Activated CD8-positive, alpha-beta memory T cell treated with anti-CD3 and anti-CD28 coated beads, Interleukin-2, amount 50 U/mL, for 4 hours (primary cell): ENCODE data around the gene OR51B6.
"Not testable (repeated sequence)": the region's sequence is repeated elsewhere in the genome, so short reads cannot be mapped to it uniquely, and the experiment has no call there.

Experiments used
- DNase-seq: peaks from one replicate; pipeline ENCODE4 v3.0.0-alpha.2; 2020

OR51B6 gene

GRCh38 chr11:5351208-5351607 is at the start of gene OR51B6:
Gene OR51B6 (plus strand): TSS chr11:5351508. CDS start chr11:5351508, 0 bp downstream.
- no peak for DNase-seq

DNA sequence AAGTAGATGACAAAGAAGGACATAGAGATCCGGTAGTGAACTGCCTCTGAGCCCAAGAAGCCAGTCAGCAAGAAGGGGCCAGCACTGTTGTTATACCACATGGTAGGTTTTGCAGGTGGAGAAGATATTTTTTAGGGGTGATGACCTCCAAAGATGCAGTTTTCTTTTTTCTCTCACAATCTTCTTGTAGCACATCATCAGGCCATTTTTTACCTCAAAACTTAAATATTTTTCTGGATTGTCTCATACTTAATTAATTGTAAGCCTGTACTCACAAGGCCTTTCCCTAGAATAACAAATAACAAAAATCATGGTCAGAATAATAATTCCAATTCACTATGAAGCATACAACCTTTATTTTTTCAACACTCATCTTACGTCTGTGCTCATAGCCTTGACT is 49.5 kb upstream of the OR51B6 start, which contains the start of gene OR51B4:
OR51B4 (minus strand) TSS at position 101 of the 400 bp plus-strand sequence; CDS start at position 101, 0 bp downstream.
- no peak for DNase-seq

DNA sequence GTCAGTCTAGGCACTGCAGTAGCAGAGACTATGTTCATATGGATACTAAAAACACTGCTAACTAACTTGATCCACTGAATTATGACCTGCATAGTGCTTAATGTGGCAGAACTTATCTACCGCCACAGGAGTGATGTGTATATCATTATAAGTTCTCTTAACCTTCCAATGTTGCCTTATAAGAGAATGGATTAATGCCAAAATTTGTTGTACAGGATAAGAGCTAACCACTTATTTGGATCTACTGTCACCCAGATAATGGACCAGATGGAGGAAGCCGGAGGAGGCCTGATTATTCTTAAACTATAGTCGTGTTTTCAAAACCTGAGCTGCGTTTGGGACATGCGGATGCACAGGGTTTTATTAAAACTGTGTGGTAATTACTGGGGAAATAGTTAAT is 47.7 kb upstream of the OR51B6 start:
- DNase-seq: no peak

- no peak for DNase-seq
Observed at GRCh38 chr11:5304046-5304445, 47.3 kb upstream of the OR51B6 start.

- no peak for DNase-seq
Observed at GRCh38 chr11:5307256-5308019, 43.9 kb upstream of the OR51B6 start.

- no peak for DNase-seq
Observed at GRCh38 chr11:5310423-5310822, 40.9 kb upstream of the OR51B6 start.

DNA sequence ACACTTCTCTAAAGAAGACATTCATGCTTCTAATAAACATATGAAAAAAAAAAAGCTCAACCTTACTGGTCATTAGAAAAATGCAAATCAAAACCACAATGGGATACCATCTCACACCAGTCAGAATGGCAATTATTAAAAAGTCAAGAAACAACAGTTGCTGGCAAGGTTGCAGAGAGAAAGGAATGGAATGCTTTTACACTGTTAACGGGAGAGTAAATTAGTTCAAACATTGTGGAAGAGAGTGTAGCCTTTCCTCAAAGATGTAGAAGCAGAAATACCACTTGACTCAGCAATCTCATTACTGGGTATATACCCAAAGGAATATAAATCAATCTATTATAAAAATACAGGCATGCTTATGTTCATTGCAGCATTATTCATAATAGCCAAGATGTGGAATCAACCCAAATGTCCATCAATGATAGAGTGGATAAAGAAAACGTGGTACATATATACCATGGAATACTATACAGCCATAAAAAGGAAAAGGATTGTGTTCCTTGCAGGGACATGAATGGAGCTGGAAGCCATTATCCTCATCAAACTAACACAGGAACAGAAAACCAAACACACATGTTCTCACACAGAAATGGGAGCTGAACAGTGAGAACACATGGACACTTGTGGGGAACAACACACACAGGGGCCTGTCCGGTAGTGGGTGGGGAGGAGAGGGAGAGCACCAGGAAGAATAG is 37.8 kb upstream of the OR51B6 start:
- DNase-seq: not testable (repeated sequence)

- no peak for DNase-seq
Observed at GRCh38 chr11:5317292-5317691, 34.0 kb upstream of the OR51B6 start.

DNA sequence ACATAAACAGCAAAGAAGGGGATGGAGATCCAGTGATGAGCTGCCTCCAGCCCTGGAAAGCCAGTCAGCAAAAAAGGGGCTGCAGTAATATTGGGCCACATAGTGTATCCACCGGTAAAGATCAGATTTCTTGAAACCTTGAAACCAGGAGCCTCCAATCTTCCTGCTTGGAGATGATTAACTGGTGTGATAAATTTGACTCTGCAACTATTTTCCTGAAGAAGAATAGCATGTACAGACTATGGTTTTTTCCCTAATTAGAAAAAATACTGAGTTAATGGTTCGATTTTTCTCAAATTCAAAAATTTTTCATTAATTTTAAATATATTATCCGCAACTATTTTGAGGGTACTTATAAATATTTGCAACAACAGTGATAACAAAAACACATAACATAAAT is 27.1 kb upstream of the OR51B6 start, which contains the start of gene OR51B2:
OR51B2 (minus strand) TSS at position 101 of the 400 bp plus-strand sequence; CDS start at position 101, 0 bp downstream.
- no peak for DNase-seq

GRCh38 chr11:5335170-5335569 is 16.1 kb upstream of the OR51B6 start:
- DNase-seq: no peak

DNA sequence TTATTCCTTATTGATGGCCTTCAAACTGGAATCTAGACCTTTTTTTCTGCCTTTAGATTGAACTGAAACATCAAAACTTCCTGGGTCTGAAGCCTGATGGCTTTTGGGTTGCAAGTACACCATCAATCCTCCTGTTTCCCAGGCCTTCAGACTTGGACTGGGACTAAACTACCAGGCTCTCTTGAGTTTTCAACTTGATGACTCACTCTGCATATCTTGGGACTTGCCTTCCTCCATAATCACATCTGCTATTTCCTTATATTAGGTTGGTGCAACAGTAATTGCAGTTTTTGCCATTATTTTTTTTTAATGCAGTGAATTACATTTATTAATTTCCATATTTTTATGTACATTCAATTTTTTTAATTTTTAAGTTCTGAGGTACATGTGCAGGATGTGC is 15.0 kb upstream of the OR51B6 start:
- DNase-seq: no peak

DNA sequence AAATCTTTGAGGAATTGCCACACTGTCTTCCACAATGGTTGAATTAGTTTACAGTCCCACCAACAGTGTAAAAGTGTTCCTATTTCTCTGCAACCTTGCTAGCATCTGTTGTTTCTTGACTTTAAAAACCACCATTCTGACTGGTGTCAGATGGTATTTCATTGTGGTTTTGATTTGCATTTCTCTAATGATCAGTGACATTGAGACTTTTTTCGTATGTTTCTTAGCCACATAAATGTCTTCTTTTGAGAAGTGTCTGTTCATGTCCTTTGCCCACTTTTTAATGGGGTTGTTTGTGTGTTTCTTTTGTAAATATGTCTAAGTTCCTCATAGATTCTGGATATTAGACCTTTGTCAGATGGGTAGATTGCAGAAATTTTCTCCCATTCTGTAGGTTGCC is 14.1 kb upstream of the OR51B6 start:
- not testable (repeated sequence) for DNase-seq

- no peak for DNase-seq
Observed at GRCh38 chr11:5339771-5340322, 11.5 kb upstream of the OR51B6 start.

DNA sequence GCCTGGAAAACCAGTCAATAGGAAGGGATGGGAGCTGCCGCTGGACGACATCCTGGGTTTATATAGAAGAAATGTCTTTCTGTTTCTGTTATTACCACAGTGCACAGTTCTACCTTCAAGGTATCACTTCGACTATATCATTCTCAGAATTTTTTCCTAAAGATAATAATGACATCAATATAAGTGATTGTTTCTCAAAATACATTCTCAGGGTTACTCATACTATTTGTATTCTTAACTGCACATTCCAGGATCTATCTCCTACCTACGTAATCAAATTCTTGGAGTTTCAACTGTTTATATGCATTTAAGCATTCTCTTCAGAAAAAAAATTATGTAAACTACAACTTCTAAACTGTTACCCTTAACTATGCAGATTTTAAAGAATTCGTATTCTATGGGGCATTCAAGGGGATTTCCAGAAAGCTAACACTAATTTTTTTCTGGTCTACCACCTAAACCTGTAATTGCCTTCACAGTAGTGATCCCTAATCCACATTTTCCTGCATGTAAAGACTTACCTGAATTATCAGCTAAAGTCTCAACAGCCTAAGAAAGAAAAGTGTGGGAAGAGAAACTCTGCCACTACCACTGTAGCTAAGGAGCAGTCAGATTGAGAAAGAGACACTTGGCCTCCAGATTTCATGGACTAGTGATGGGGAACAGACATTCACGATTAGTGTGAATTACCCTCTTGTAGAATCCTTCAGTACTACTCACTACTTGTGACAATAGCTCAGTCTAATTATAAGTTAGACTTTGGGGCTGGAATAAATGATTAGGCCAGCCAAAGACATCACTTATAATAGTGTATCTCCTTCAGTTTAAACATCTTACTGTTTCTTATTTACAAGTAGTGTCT is 7.6 kb upstream of the OR51B6 start, which contains the start of gene OR51B5:
OR51B5 (minus strand) TSS at position 51 of the 862 bp plus-strand sequence; CDS start at position 51, 0 bp downstream.
- no peak for DNase-seq

DNA sequence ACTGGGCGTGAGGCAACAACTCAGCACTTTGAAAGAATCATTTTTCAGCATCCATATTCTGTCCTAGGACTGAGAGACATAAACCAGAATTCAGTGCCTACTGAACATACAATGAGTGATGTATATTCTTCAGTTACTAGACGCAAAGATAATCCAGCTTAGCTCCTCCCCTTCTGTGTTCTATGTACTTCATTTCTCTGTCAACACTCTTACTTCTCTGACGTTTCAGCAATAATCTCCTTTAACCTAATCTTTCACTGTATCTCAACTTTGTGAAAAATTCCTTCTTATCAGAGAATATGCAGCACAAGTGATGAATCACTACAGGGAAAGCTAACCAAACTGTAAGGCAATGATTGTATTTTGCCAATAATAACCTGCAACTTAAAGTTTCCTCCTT is 5.5 kb upstream of the OR51B6 start:
- no peak for DNase-seq

DNA sequence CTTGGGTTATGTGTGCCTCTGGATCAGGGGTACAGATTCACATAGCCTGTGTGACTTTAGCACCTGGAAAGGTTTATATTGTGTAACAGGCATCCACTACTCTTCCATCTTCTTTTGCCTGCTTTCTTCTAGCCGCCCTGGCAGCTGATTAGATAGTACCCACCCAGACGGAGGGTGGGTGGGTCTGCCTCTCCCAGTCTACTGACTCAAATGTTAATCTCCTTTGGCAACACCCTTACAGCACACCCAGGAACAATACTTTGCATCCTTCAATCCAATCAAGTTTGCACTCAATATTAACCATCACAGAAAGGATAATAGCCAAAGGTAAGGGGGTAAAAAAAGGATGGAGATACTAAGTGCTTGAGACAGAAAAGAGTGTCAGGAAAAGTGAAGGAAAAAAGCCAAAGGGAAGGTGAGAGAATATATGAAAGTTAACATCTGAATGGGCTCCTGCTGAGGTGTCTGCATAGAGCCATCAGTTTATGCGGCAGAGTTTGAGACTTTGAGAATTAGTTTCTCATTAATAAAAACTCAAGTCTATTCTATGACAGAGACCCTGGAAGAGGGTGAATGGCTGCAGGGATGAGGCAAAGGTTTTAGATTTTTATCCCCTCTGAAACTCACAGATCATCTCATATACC is 2.6 kb upstream of the OR51B6 start:
- no peak for DNase-seq

GRCh38 chr11:5349550-5349949 is 1.8 kb upstream of the OR51B6 start:
- DNase-seq: no peak

DNA sequence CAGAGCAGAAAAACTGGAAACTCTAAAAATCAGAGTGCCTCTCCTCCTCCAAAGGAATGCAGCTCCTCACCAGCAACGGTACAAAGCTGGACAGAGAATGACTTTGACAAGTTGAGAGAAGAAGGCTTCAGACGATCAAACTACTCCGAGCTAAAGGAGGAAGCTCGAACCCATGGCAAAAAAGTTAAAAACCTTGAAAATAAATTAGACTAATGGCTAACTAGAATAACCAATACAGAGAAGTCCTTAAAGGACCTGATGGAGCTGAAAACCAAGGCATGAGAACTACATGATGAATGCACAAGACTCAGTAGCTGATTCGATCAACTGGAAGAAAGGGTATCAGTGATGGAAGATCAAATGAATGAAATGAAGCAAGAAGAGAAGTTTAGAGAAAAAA is 4.7 kb downstream of the OR51B6 start:
- DNase-seq: not testable (repeated sequence)

- no peak for DNase-seq
Observed at GRCh38 chr11:5362017-5362625, 10.8 kb downstream of the OR51B6 start.

DNA sequence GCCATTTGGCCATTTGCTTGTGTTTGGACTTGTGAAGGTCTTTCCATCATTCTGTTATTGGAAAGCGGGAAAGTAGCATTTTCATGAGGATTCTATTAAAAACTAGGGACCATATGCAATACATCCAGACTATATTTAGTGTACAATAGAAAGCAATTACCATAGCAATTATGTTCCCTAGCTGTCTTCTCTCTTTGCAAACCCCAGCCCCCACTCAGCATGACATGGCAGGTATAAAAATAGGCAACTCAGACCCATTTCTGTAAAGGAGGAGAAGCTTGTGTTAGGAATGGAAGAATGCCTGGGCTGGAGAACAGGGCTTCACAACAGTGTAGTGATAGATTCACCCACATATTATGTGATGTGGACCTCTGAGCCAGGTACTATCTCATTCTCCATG is 12.4 kb downstream of the OR51B6 start:
- DNase-seq: no peak

- no peak for DNase-seq
Observed at GRCh38 chr11:5364214-5364613, 12.9 kb downstream of the OR51B6 start.

DNA sequence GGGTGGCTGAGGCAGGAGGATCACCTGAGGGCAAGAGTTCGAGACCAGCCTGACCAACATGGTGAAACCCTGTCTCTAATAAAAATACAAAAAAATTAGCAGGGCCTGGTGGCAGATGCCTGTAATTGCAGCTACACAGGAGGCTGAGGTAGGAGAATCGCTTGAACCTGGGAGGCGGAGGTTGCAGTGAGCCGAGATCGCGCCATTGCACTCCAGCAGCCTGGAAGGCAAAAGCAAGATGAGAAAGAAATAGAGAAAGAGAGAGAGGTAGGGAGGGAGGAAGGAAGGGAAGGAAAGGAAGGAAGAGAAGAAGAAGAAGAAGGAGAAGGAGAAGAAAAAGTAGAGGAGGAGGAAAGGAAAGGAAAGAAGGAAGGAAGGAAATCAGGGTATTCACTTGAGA is 15.1 kb downstream of the OR51B6 start:
- not testable (repeated sequence) for DNase-seq
